Activated CD4-positive, alpha-beta memory T cell treated with anti-CD3 and anti-CD28 coated beads, Interleukin-2, amount 10 ng/mL, durations not matched to agents 7 days and 5 days (primary cell): ENCODE measurements around the gene LSP1. TPM values are rescaled to one million over a fixed set of nuclear protein-coding genes. Genes with fewer than 3 reads are reported as not detected.
A peak's percentile ranks its signal among the peaks of the same experiment; 100 is the strongest.

Experiments used
- CTCF ChIA-PET: fragments of 350-600 bp; sonication (Branson Sonifier 250); formaldehyde crosslinking; loops from one replicate; lab custom pipeline; 2021; ENCODE audit warnings: antibody characterized with exemption, inconsistent platforms; lab: Charles Lee
- POLR2A ChIA-PET: fragments of 350-600 bp; sonication (Branson Sonifier 250); formaldehyde crosslinking; loops from one replicate; lab custom pipeline; 2021; ENCODE audit warnings: antibody characterized with exemption; lab: Charles Lee
- DNase-seq: peaks from one replicate; pipeline ENCODE4 v3.0.0-alpha.2; 2020
- H3K27ac Mint-ChIP-seq: one replicate; pipeline ENCODE4 v1.8.0; 2021; ENCODE audit warnings: mild to moderate bottlenecking, mixed read lengths
- H3K27me3 Mint-ChIP-seq: one replicate; pipeline ENCODE4 v1.8.0; 2021; ENCODE audit warnings: mixed read lengths
- H3K36me3 Mint-ChIP-seq: one replicate; pipeline ENCODE4 v1.8.0; 2021; ENCODE audit warnings: low read depth, mixed read lengths
- H3K4me1 Mint-ChIP-seq: one replicate; pipeline ENCODE4 v1.8.0; 2021; ENCODE audit warnings: mixed read lengths
- H3K4me3 Mint-ChIP-seq: one replicate; pipeline ENCODE4 v1.8.0; 2021; ENCODE audit warnings: mild to moderate bottlenecking, mixed read lengths
- H3K9me3 Mint-ChIP-seq: one replicate; pipeline ENCODE4 v1.8.0; 2021; ENCODE audit warnings: mixed read lengths
- total RNA-seq, 2 experiments: library from RNA; stranded (reverse); gene quantifications; one replicate each; pipeline ENCODE4 v1.2.3, GENCODE V29; 2021

Gene LSP1
- total RNA-seq, 2 experiments from 2014 or later = 590 TPM

DNA sequence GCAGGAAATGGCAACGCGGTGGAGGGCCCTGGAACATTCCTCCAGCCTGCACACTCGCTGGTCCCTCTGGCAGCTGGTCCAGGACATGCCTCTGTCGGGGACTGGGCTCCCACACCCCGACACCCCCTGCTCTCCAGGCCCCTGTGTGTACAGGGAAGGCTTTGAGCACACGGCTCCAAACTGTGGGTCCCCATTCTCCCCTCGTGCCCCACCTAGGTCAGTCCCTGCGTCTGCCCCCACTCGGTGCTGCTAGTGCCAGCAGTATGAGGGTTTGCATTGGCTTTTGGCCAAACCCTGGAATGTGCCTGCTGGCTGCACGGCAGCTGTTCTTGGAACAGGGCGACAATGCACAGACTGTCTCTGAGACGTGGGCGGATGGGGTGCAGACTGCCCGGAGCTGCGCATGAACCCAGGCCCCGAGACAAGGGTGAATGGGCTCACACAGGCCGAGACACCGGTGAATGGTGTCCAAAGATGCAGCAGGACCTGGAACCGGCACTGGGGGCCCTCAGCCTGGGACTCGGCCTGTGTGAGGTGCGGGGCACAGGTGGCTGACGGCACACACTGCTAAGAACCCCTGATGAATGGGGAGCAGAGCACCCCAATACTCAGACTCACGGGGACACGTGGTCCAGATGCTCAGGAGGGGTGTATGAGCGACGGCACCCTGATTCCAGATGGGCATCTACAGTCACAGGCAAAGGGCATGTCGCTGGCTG is 25.6 kb upstream of the LSP1 start:
- Mint-ChIP-seq H3K27ac (no peak overlapping the region), H3K4me1 (no peaks in the 10 kb centered on the region), H3K36me3 (no peaks in the 10 kb centered on the region), H3K9me3 (no peaks in the 10 kb centered on the region), H3K4me3 (no peak overlapping the region), H3K27me3 (peaks cover 2% of the 10 kb centered on the region)
- POLR2A ChIA-PET = no interaction called here
- CTCF ChIA-PET = interaction anchor here (10.1 kb wide), 1 partner anchor 134 kb away, joined by 287 read pairs; no protein-coding TSS in a partner anchor
- DNase-seq = no peak

DNA sequence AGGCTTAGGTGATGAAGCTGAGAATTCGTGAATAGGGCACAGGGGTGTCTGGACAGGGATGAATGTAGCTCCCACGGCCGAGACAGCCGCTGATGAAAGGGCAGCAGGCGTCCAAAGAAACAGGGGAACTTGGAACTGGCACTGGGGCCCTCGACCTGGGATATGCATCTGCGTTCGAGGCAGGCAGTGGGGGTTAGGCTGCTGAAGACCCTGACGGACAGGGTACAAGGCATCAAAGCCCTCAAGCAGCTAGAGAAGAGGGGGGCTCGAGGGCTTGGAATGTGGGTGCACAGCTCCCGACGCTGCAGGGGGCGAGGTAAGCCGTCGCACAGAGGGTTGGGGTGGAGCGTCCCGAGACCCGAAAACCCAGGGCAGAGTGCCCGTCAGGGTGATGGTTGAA is 25.0 kb upstream of the LSP1 start:
- Mint-ChIP-seq H3K4me1 (no peaks in the 10 kb centered on the region), H3K27ac (no peak overlapping the region), H3K4me3 (no peak overlapping the region), H3K36me3 (no peaks in the 10 kb centered on the region), H3K27me3 (peaks cover 2% of the 10 kb centered on the region), H3K9me3 (no peaks in the 10 kb centered on the region)
- ChIA-PET POLR2A (no interaction called here), CTCF (interaction anchor here (0.5 to 10.1 kb wide), 2 partner anchors 119 to 135 kb away, joined by 4 to 287 read pairs; no protein-coding TSS in a partner anchor)
- no peak for DNase-seq

DNA sequence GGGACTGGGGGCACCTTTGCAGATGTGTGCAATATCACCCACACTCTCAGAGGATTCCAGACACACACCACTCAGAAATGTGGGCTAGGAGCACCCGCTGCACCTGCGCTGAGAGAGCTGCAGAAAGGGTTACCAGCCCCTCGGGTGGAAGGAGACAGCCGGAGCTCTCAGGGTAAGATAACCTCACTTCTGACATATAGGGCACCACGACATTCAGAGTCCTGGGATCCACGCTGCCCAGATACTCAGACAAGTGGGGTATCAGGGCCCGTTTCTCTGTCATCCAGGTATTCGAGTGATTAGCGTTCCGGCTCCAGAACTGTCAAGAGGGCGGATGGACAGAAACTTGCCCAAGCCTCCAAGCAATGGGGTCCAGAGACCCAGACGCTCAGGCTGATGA is 24.3 kb upstream of the LSP1 start:
- no peaks in the 10 kb centered on the region for H3K36me3 Mint-ChIP-seq
- peaks cover 5% of the 10 kb centered on the region for H3K27me3 Mint-ChIP-seq
- CTCF ChIA-PET = interaction anchor here (10.1 kb wide), 1 partner anchor 135 kb away, joined by 287 read pairs; no protein-coding TSS in a partner anchor
- no peak overlapping the region for H3K4me3 Mint-ChIP-seq
- no peaks in the 10 kb centered on the region for H3K4me1 Mint-ChIP-seq
- DNase-seq = no peak
- POLR2A ChIA-PET = no interaction called here
- no peaks in the 10 kb centered on the region for H3K9me3 Mint-ChIP-seq
- no peak overlapping the region for H3K27ac Mint-ChIP-seq

DNA sequence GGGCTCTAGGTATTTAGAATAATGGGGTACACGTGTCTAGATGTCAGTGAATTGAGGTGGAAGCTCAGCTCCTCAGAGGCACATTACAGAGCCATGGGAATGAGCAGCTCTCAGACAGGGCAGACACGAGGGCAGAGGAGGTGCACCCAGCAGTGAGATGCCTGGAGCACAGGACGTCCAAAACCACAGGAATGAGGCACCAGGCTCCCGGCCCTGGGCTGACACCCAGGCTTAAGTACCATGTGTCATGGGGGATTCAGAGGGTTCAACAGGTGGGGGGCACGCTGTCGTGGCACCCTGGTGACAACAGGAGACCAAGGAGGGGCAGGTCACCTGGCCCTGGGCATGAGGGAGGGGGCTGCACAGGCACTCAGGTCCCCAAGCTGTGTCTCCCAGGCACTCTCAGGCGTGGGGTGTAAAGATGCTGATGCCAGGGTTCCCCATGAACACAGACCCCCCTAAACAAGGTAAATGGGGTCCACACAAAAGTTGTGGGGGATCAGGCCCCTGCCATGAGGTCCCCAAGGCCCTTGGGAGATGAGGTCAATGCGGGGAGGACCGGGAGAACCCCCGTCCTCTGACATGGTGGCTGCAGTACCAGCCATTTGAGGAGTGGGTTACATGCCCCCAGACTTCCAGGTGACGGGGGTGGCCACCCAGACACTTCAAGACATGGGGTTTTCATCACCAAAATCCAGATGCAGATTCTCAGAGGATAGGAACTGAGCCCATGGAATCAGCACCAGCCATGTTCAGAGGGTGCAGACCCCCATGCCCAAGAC is 23.7 kb upstream of the LSP1 start:
- no peak overlapping the region for H3K27ac Mint-ChIP-seq
- no peaks in the 10 kb centered on the region for H3K36me3 Mint-ChIP-seq
- no peaks in the 10 kb centered on the region for H3K4me1 Mint-ChIP-seq
- DNase-seq = no peak
- H3K9me3 Mint-ChIP-seq = no peaks in the 10 kb centered on the region
- ChIA-PET CTCF (interaction anchor here (1.6 to 10.1 kb wide), 3 partner anchors 136 to 176 kb away, joined by 5 to 287 read pairs (median 68); no protein-coding TSS in a partner anchor), POLR2A (no interaction called here)
- no peak overlapping the region for H3K4me3 Mint-ChIP-seq
- H3K27me3 Mint-ChIP-seq = peaks cover 5% of the 10 kb centered on the region

DNA sequence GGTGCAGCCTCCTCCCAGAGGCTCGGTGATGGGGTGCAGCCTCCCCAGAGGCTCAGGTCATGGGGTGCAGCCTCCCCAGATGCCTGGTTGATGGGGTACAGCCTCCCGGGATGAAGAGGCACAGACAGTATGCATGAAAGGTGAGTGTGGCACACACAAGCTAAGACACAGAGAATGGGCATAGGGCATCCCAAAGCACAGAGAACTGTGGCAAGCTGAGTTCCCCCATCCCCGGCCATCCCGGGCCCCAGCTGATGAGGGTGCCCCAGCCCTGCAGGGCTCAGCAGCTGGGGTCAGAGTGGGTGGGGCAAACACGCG is 22.9 kb upstream of the LSP1 start:
- no peaks in the 10 kb centered on the region for H3K36me3 Mint-ChIP-seq
- H3K4me3 Mint-ChIP-seq = no peak overlapping the region
- no peaks in the 10 kb centered on the region for H3K9me3 Mint-ChIP-seq
- H3K27me3 Mint-ChIP-seq = peaks cover 5% of the 10 kb centered on the region
- H3K4me1 Mint-ChIP-seq = no peaks in the 10 kb centered on the region
- DNase-seq = no peak
- ChIA-PET POLR2A (no interaction called here), CTCF (interaction anchor here (1.6 to 10.1 kb wide), 3 partner anchors 137 to 177 kb away, joined by 5 to 287 read pairs (median 68); no protein-coding TSS in a partner anchor)
- H3K27ac Mint-ChIP-seq = no peak overlapping the region

DNA sequence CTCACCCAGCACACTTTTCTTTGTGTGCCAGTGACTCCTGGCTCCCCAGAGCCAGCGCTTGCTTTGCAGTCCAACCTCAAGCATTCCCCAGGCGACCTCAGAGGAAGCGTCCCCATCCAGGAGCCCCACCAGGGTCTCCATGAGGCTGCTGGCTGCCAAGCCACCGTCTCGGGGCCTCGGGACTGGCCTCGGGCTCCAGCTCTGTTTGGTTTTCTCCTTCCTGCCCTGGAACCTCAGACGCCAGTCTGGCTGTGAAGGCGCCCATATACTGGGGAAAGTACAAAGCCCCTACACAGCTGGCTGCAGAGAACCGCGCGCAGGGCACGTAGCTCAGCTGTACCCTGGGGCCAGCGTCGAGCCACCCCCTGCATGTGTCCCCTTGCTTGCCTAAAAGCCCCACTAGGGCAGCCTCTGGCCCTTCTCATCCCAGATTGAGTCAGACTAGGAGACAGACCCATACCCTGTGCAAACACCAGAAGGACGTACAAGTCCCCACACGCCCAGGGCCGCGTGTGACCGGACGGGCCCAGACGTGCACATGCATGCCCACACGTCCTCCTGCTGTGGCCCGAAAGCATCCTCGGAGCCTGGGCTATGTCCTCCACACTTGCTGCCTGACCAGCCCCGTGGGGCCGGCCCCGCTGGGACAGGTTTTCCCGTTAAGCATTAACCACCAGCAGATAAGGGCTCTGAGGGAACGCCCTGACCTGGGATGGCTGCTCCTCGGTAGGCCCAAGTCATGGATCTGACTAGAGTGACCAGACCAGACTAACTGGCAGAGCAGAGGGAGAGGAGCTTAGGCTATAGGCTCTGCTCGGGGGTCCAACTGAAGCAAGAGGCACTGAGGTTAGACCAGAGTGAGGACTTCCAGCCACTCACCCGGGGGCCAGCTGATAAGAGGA is 22.3 kb upstream of the LSP1 start:
- H3K4me3 Mint-ChIP-seq = no peak overlapping the region
- ChIA-PET CTCF (interaction anchor here (1.6 to 10.1 kb wide), 7 partner anchors 14 to 177 kb away, joined by 5 to 287 read pairs (median 15); partner anchors contain the start of gene KRTAP5-6), POLR2A (no interaction called here)
- peaks cover 5% of the 10 kb centered on the region for H3K27me3 Mint-ChIP-seq
- no peaks in the 10 kb centered on the region for H3K9me3 Mint-ChIP-seq
- H3K4me1 Mint-ChIP-seq = no peaks in the 10 kb centered on the region
- H3K27ac Mint-ChIP-seq = no peak overlapping the region
- no peaks in the 10 kb centered on the region for H3K36me3 Mint-ChIP-seq
- no peak for DNase-seq

DNA sequence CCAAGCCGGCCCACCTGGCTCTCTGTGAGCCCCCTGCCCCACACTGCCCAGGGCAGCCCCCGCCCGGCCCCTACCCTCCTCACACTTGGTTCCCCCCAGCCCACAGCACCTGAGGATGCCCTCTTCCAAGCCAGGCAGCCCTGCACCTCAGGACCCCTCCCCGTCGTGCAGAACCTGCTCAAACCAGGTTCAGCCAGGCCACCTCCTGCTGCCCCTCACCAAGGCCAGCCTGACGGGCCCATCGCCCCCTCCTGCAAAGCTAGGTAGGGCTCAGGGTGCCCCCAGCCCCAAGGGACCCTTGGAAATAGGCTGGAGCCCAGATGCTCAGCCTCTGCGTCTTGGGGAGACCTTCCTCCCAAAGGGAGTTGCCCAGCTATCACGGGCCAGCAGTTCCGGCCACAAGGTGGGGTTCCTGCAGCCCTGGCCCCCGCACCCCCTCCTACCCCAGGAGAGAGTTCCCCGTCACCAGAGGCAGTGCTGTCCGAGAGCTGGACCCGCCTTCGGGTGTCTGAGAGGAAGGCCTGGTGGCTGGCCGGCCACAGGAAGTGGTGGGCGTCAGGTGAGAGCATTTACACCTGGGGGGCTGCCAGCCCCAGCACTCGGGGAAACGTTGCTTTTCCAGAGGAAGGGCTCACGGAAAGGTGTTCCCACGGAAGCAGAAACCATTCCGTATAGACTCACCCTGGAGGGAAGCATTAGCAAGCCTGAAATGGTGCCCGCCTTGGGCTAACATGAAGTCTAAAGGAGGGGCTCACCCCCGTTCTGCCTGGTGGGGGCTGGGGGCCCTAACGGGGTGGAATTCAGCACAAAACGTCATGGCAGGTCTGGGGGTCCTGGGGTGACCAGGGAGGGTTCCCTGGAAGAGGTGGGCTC is 21.3 kb upstream of the LSP1 start:
- no peaks in the 10 kb centered on the region for H3K9me3 Mint-ChIP-seq
- H3K27me3 Mint-ChIP-seq = peaks cover 5% of the 10 kb centered on the region
- H3K4me3 Mint-ChIP-seq = no peak overlapping the region
- ChIA-PET CTCF (interaction anchor here (1.4 to 10.1 kb wide), 12 partner anchors 15 to 320 kb away, joined by 4 to 287 read pairs (median 13); partner anchors contain the start of gene KRTAP5-6), POLR2A (no interaction called here)
- no peak overlapping the region for H3K27ac Mint-ChIP-seq
- H3K4me1 Mint-ChIP-seq = no peaks in the 10 kb centered on the region
- no peaks in the 10 kb centered on the region for H3K36me3 Mint-ChIP-seq
- DNase-seq = no peak

DNA sequence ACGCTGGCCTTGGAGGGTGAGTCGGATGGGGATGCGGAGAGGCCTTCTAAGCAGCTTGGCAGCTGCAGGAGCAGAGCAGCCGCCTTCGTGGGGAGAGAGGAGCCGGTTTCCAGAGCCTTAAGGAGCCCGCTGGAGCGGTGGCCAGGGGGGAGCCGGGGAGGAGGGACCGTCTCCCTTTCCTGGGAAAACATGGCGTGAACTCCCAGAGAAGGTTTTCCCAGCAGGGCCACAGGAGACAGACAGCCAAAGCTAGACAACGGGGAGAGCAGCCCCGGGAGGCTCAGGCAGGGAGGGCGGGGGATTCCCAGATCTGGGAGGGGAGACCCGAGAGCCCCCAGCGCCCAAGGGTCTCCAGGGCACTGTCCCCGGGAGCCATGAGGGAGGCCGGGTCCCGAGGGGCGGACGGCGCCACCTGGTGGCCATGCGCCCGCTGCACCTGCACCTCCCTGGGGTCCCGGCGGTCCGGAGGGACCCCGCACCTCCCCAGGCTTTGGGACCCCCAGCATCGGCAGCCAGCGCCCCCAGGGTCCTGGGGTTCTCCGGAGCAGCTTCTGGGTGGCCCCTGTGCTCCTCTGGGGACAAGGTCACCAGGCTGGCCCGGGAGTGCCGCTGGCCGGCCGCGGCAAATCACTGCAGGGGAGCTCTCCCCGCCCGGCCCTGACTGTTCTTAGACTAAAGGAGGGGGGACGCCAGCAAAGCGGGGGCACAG is 20.5 kb upstream of the LSP1 start:
- Mint-ChIP-seq H3K9me3 (no peaks in the 10 kb centered on the region), H3K27ac (no peak overlapping the region), H3K4me3 (no peak overlapping the region), H3K27me3 (peaks cover 5% of the 10 kb centered on the region), H3K36me3 (no peaks in the 10 kb centered on the region), H3K4me1 (no peaks in the 10 kb centered on the region)
- peak; percentile 65 for DNase-seq
- CTCF ChIA-PET = interaction anchor here (0.6 to 10.1 kb wide), 48 partner anchors 8 to 321 kb away, joined by 3 to 287 read pairs (median 4); partner anchors contain the start of genes KRTAP5-6 and PRR33
- POLR2A ChIA-PET = interaction anchor here (1.0 to 2.4 kb wide), 2 partner anchors 139 to 180 kb away, joined by 3 to 18 read pairs; no protein-coding TSS in a partner anchor

DNA sequence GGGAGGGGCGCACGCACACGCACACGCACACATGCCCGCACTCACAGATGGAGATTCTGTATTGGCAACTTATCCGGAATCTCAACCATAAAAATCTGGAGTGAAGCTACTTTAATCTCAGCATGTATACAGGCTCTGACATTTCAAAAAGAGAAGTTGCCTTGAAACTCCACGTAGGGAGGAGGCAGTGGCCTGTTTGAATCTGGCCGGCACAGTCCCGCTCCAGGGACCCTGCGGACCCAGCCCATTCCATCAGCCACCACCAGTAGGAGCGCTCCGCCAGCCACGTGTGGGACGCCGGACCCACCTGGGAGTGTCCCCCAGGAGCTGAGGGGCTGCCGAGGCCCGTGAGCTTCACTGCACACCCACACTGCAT is 20.0 kb upstream of the LSP1 start:
- Mint-ChIP-seq H3K9me3 (no peaks in the 10 kb centered on the region), H3K36me3 (no peaks in the 10 kb centered on the region), H3K27ac (no peak overlapping the region), H3K27me3 (peaks cover 5% of the 10 kb centered on the region), H3K4me3 (no peak overlapping the region), H3K4me1 (peaks cover 2% of the 10 kb centered on the region)
- ChIA-PET CTCF (interaction anchor here (0.6 to 10.1 kb wide), 50 partner anchors 8 to 321 kb away, joined by 3 to 287 read pairs (median 4); partner anchors contain the start of genes KRTAP5-6 and PRR33), POLR2A (interaction anchor here (0.8 to 2.4 kb wide), 3 partner anchors 115 to 180 kb away, joined by 3 to 18 read pairs (median 3); no protein-coding TSS in a partner anchor)
- no peak for DNase-seq

DNA sequence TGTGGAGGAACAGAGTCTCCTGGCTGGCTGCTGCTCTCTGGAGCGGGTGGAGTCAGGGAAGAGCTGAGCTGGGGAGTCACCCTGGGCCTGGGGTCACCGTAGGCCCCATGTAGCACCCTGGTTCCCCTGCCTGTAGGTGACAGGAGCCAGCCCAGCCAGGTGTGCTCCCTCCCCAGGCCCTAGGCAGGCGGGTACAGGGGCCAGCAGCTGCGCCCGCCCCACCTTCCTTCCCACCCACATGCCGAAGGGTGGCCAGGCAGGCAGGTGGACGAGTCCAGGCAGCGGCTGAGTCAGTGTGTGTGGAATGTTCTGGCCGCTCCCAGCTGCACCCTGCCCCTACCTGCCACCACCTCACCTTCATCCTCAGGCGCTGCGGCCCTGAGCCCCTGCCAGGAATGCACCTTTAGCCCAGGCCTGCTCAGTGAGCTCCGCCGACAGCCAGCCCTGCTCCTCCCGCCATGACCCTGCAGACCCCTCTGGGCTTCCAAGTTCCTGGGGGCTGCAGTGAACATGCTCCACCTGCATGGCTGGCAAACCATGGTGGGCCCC is 18.7 kb upstream of the LSP1 start:
- H3K36me3 Mint-ChIP-seq = no peaks in the 10 kb centered on the region
- peaks cover 3% of the 10 kb centered on the region for H3K4me1 Mint-ChIP-seq
- H3K27ac Mint-ChIP-seq = no peak overlapping the region
- no peak for DNase-seq
- H3K4me3 Mint-ChIP-seq = no peak overlapping the region
- H3K9me3 Mint-ChIP-seq = no peaks in the 10 kb centered on the region
- CTCF ChIA-PET = interaction anchor here (1.2 to 10.1 kb wide), 13 partner anchors 16 to 181 kb away, joined by 3 to 287 read pairs (median 7); partner anchors contain the start of genes KRTAP5-6 and PRR33
- POLR2A ChIA-PET = interaction anchor here (2.4 kb wide), 1 partner anchor 140 kb away, joined by 18 read pairs; no protein-coding TSS in a partner anchor
- peaks cover 3% of the 10 kb centered on the region for H3K27me3 Mint-ChIP-seq
